ENCODE measurements around the gene QRICH2.
"Not testable (repeated sequence)": the region's sequence is repeated elsewhere in the genome, so short reads cannot be mapped to it uniquely, and the experiment has no call there.

The QRICH2 gene

GRCh38 chr17:76246080-76247066 lies 61.7 kb downstream of the QRICH2 start:
- no peak for DNase-seq

- DNase-seq: not testable (repeated sequence)
Observed at GRCh38 chr17:76244721-76245120, 63.4 kb downstream of the QRICH2 start.

GRCh38 chr17:76243826-76244679 lies 64.0 kb downstream of the QRICH2 start:
- no peak for DNase-seq

GRCh38 chr17:76241691-76242255 lies 66.3 kb downstream of the QRICH2 start:
- DNase-seq: no peak

DNA sequence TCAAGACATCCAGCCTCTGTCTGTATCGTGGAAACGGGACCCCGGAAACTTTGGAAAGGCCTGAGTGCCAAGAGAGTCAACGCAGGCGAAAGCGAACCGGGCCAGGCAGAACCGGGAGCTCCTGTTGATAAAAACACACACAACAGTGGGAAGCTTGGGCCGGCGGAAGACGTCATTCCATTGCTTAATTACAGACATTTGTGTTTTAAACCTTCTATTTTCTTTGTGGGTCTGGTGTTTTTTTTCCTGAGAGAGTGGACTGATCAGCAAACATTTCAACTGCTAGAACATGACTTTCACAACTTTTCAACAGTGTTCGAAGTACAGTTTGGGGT lies 66.9 kb downstream of the QRICH2 start:
- no peak for DNase-seq

- DNase-seq: peak; percentile 75
Observed at GRCh38 chr17:76240461-76241203, 67.4 kb downstream of the QRICH2 start, which contains the start of gene RNF157. RNF157 (minus strand) TSS chr17:76240493; CDS start chr17:76240240, 253 bp downstream.

DNA sequence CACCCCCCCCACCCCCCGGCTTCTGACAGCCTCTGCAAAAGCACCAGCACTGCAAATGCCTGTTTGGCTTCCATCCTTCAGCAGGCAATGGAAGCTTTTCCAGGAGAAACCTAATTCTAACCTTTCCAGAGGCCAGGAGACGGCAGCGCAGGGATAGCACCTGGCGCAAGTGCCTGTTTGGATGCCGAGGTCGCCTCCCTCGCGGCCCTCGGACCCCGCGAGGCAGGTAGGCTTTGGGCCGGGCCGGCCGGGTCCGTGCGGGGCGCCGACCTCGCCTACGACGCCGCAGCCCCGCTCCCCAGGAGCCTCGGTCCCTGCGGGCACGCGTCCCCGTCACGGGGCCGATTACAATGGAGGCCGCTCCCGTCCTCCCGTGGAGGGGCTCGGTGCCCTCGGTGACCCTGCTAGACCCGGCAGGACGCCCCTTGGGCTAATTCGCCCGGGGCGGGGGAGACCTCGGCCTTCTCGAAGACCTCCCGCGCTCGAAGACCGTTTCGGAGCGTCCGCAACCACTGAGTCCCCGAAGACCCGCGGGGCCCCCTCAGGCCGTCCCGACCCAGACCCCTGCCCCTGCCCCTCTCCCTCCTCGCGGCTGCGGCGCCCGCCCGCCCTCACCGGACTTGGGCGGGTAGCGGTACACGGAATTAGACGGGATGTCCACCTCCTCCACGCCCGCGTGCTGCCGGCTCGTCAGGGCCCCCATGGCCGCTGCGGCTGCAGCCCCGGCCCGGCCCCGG lies 68.4 kb downstream of the QRICH2 start:
- DNase-seq: peak; percentile 46

- no peak for DNase-seq
Observed at GRCh38 chr17:76238847-76239537, 69.1 kb downstream of the QRICH2 start.

- no peak for DNase-seq
Observed at GRCh38 chr17:76237859-76238313, 70.2 kb downstream of the QRICH2 start.

GRCh38 chr17:76236603-76237002 lies 71.5 kb downstream of the QRICH2 start:
- no peak for DNase-seq

DNA sequence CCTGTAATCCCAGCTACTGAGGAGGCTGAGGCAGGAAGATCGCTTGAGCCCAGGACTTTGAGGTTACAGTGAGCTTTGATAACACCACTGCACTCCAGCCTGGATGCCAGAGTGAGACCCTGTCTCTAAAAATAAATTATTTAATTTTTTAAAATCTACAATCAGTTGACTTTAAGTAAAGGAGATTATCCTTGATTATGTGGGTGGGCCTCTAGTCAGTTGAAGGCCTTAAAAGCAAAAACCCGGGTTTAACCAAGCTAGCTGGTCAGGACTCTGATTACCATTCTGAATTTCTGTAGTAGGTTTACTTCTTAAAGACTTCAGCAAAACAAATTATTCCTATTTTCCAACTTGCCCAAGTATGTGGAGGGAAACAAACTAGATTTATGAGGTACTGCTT lies 72.2 kb downstream of the QRICH2 start:
- no peak for DNase-seq

- DNase-seq: no peak
Observed at GRCh38 chr17:76234354-76234679, 73.8 kb downstream of the QRICH2 start.

DNA sequence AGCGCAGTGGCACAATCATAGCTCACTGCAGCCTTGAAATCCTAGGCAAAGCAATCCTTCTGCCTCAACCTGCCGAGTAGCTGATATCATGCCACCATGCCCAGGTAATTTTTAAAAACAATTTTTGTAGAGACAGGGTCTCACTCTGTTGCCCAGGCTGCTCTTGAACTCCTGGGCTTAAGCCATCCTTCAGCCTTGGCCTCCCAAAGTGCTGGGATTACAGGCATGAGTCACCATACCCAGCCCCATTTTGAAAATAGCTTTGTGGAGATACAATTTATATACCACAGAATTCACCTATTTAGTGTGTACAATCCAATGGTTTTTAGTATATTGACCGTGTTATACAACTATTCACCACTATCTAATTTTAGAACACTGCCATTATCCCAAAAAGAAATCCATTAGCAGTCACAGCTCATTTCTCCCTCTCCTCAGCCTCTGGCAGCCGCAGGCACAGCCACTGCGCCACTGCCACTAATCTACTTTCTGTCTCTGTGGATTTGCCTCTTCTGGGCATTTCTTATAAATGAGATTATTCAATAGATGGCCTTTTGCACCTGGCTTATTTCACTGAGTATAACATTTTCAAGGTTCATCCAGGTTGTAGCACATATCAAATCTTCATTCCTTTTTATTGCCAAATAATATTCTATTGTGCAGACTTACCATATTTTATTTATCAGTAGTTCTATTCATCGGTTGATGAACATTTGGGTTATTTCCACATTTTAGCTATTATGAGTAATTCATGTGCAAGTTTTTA lies 74.3 kb downstream of the QRICH2 start:
- DNase-seq: no peak

DNA sequence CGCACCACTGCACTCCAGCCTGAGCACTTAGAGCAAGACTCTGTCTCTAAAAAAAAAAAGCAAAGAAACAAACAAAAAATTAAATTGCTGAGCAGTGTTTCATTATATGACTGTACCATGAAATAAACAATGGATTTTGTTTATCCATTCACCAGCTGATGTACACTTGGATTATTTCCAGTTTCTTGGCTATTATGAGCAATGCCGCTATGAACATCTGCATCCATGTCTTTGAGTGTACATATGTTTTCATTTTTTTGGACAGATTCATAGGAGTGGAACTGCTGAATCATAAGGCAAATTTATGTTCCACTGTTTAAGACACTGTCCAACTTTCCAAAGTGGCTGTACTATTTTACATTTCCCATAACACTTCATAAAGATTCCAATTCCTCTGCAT lies 75.7 kb downstream of the QRICH2 start:
- peak; percentile 24 for DNase-seq

DNA sequence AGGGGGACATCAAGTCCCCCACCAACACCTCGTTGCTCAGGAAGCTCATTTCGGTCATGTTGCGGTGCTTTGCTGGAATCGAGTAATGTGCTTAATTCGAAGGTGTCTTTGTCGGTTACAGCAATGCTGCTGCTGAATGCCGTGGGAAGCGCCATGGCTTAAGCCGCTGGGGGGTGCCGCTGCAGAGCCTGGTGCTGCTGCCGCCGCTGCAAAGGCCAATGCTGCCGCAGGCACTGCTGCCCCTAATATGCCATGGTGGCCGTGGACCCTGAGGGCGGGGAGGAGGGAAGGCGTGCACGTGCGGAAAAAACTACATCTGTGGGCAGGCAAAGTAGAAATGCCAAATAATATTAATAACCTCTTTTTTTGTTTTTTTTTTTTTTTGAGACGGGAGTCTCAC lies 81.3 kb downstream of the QRICH2 start:
- not testable (repeated sequence) for DNase-seq

DNA sequence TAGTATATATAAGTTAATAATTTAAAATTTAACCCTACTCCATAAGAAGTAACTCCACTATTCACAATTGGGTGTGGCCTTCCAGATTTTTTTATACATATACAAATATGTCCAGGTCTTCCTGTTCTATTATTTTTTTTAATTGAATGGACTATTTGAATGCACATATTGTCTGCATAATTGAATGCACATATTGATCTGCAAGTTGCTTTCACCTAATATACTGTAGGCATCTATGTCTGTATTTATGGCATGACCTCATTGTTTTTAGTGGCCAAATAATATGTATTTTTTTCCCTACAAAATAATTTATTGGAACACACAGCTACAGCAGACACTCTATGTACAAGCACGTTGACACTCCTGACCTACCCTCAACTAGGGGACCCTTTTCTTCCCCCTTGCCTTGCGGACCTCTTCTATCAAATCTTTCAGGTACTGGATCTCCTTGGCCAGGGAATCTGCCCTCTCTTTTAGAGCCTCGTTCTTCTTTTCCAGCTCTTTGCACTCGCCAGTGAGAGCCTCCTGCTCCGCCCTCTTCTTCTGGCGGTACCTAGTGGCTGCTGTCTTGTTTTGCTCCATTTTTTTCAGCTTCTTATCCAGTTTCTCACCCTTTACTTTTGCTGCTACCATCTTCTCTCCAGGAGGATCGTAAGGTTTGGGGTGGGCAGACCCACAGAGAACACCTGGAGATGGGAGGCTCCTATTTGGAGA lies 82.5 kb downstream of the QRICH2 start:
- DNase-seq: not testable (repeated sequence)

Measured in NCI-H69 (cell line).